Hematopoietic multipotent progenitor cell treated with erythropoietin and hydrocortisone succinate and interleukin-3 and kit ligand, for 8 days (in vitro differentiated cells): Measurements from ENCODE around the gene SEMA5B.

Source experiments
- DNase-seq: peaks from one replicate; pipeline ENCODE4 v3.0.0-alpha.2; 2015

The SEMA5B gene

GRCh38 chr3:122920986-122921385 is 106.6 kb downstream of the SEMA5B start:
- no peak for DNase-seq

DNA sequence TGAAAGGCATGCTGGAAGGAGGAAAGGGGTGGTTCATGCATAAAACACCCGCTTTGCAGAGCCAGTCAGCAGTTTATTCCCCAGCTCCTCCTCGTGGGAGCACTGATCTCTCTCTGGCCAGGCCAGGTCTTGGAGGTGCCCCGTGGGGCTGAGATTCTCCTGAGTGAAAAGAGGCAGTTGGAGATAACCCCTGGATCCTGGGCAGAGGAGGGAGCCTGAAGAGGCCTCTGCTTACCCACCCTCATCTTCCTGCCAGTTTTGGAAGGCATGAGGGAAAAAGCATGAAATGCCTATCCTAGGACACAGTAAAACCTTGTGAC is 108.3 kb downstream of the SEMA5B start:
- no peak for DNase-seq

GRCh38 chr3:122918576-122919290 is 108.8 kb downstream of the SEMA5B start:
- no peak for DNase-seq

GRCh38 chr3:122917412-122917811 is 110.2 kb downstream of the SEMA5B start:
- DNase-seq = no peak

- DNase-seq = no peak
Measured at GRCh38 chr3:122916580-122916979, 111.0 kb downstream of the SEMA5B start.

DNA sequence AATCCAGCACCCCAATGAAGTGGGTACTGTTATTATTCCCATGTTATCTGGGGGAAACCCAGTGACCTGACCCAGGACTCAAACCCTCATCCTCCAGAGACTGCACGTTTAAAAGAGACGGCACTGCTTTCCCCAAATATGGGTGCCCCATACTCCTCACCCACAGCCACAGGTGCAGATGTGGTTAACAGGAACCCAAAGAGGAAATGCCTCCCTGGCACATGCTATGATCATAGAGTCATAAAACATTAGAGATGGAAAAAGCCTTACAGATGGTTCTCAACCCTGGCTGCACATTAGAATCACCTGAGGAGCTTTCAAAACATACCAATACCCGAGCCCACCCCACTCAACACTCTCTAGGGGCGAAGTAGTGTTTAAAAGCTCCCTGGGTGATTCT is 111.5 kb downstream of the SEMA5B start:
- DNase-seq = no peak

DNA sequence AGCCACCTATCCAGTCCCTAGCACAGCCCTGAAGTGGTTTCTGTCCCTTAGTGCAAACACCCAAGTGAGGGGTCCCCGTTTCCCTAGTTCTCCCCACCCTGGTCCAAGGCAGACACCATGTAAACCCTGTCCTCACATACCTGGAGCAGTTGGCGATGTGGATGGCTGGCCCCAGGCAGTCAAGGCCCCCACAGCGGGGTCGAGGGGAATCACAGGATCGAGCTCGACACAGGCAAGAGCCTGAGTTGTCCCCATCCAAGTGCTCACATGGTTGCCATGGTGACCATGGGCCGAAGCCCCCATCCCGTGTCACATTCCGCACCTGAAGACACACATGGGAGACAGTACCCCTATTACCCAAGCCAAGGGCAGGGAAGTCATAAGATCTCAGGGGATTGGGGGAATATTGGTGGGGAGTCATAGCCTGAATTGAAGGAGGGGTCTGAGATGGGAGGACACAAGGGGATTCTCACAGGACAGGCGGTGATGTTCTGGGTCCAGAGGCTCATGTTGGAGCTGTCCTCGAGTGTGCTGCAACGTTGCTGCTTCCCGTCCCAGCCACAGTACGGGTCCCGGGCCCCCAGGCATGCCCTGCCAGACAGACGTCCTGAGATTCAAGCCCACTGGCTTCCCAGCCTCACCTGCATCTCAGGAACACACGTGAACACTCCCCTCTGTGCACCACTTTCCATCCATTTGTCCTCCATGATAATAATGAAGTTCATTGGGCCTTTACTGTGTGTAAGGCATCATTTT is 112.1 kb downstream of the SEMA5B start:
- no peak for DNase-seq

GRCh38 chr3:122913539-122914100 is 113.9 kb downstream of the SEMA5B start:
- DNase-seq = no peak

- no peak for DNase-seq
Measured at GRCh38 chr3:122912772-122913538, 114.6 kb downstream of the SEMA5B start.

GRCh38 chr3:122911901-122912300 is 115.7 kb downstream of the SEMA5B start:
- no peak for DNase-seq

GRCh38 chr3:122908251-122908650 is 119.3 kb downstream of the SEMA5B start:
- no peak for DNase-seq

DNA sequence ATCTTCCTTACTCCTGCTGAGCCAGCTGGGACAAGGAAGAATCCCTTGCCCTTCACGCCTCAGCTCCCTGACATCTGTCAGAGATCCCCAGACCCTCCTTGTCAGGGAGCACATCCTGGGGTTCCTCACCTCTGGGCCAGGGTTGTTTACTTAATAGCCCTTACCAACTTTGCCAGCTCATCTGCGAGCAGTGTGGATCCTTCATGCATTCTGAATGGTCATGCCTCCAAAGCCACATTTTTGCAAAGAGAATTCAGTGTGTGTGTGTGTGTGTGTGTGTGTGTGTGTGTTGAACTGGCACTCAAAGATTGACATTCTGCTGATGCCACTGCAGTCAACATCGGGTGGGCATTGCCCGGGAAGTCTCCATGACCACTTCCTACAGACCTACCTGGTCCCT is 120.1 kb downstream of the SEMA5B start:
- no peak for DNase-seq

GRCh38 chr3:122903171-122903570 is 124.4 kb downstream of the SEMA5B start:
- DNase-seq = no peak

DNA sequence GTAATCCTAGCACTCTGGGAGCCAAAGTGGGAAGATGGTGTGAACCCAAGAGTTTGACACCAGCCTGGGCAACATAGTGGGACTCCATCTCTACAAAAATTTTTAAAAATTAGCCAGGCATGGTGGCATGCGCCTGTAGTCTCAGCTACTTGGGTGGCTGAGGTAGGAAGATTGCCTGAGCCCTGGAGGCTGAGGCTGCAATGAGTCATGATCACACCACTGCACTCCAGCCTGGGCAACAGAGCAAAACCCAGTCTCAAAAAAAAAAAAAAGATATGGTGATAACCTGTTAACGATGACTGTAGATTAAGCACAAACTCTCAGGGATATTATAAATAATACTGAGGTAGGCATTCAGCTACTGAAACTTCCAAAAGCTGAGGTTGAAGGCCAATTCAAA is 125.2 kb downstream of the SEMA5B start:
- no peak for DNase-seq

- DNase-seq = no peak
Measured at GRCh38 chr3:122898298-122898697, 129.3 kb downstream of the SEMA5B start.

DNA sequence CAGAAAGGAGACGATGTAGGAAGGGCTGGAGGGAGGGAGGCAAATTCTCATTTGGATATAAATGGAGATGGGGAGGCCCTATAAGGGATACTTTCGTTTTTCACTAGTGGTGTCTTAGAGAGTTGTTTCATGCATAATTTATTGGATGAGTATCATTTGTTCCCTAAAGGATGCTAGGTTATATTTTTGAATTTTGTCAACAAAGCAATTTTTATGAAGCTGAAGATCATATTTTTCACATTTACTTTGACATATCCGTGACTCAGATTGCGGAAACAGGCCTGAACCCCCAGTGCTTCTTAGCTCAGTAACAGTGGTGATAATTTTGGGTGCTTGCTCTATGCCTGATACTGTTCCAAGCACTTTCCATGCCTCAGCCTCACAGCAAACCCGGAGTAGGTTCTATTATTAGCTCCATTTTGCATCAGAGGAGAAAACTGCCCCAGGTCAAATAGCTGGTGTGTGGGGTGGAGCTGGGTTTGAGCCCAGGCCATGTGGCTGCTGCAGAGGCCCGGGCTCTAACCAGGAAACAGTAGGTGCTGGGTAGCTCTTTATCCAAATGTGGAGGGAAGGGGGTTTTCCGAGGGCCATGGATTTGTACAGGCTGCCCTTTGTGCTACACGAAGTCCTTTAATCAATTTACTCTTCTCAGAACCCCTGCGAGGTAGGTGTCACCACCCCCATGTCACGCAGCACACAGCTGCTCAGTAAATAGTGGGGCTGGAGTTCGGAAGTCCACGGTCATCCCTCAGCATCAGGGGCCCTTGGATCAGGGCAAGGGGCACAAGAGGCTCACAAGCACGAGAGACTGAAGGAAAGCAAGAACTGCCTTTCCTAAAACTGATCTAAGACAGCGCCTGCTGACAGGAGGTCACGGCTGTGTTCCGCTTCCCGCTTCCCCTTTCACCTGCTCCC is 133.6 kb downstream of the SEMA5B start:
- DNase-seq = no peak

GRCh38 chr3:122893282-122893681 is 134.3 kb downstream of the SEMA5B start:
- DNase-seq = no peak

DNA sequence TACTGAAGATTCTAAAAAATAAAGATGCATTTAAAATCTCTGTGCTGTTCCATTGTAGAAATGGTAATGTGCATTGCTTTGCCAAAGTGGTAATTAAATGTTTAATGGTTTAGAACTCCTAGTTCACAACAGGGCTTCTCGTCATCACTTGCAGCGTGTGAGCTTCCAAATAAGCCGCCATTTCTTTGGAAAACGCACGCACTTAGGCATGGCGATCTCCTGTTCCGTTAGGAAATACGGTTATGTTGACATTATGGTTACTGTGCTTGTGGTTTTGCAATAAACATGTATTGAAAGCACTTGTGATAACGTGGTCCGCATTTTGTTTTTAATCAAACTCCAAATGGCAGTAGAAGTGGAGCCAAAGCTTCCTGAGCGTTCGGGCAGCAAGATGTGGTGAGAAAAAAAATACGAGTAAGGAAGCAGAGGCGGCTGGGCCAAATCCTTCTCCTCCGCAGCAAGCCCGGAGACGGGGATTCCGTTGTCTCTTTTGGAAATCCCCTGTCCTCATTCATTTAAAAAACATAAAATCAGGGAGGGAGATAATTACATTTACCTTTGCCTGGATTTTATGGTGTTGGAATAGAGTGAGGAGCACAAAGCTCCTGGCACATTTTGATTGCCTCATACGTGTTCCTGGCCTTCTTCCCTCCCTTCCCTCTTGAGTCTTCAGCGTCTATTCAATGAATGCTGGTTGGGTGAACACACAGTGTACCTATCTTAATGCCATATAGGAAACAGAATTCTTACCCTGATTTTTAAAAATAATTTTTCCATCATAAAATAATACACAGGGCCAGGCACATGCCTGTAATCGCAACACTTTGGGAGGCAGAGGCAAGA is 135.2 kb downstream of the SEMA5B start:
- DNase-seq = no peak

DNA sequence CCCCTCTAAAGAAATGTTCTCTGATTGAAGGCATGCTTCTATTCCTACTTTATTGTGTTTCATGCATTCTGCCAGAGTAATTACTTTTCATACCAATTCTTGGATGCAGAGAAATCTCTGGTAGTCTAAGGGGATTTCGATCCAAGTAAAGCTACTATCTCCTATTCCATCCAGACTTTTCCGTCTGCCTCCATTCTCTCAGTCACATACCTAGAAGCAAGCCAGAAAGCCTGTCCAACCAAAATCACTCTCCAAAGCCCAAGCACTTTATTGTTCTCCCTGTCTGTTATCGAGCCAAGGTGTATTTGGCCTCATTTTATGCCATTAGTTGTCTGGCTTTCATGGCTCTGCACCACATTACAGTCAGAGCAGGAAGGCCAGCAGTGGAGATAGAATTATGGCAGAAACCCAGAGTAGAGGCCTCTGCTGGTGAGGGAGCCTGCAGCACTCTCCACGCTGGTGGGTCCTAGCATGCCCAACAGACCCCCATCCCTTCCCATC is 136.8 kb downstream of the SEMA5B start:
- no peak for DNase-seq

- DNase-seq = peak; percentile 28
Measured at GRCh38 chr3:122890077-122890719, 137.4 kb downstream of the SEMA5B start.

DNA sequence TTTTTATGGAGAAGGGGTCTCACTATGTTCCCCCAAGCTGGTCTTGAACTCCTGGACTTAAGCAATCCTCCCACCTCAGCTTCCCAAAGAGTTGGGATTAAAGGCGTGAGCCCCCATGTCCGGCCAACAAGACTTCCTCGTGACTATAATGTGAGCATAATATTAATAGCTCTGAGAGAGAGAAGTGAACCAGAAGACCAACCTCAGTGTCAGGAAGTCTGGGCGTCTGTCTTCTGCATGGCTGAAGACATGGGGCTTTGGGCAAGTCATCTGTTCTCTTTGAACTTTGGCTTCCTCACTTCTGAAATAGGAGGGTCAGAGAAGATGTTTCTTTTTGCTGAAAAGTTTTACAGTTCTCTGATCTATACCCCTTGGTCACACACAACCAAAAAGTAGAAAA is 140.6 kb downstream of the SEMA5B start:
- no peak for DNase-seq
